Measurements from ENCODE around the gene PWP2.
"Not testable (repeated sequence)": the region's sequence is repeated elsewhere in the genome, so short reads cannot be mapped to it uniquely, and the experiment has no call there.

The PWP2 gene

GRCh38 chr21:44145616-44146015 lies 38.4 kb downstream of the PWP2 start:
- H3K4me3 ChIP-seq (ENCODE audit: low read depth, low read length); DNase-seq (ENCODE audit: low read depth); in situ Hi-C loops (cut with HindIII; ENCODE audit: low sequenced_read_pairs): not testable (repeated sequence)

- H3K4me3 ChIP-seq (ENCODE audit: low read depth, low read length); DNase-seq (ENCODE audit: low read depth); in situ Hi-C loops (cut with HindIII; ENCODE audit: low sequenced_read_pairs): not testable (repeated sequence)
Observed at GRCh38 chr21:44147108-44147507, 39.9 kb downstream of the PWP2 start.

- H3K4me3 ChIP-seq (ENCODE audit: low read depth, low read length); DNase-seq (ENCODE audit: low read depth); in situ Hi-C loops (cut with HindIII; ENCODE audit: low sequenced_read_pairs): not testable (repeated sequence)
Observed at GRCh38 chr21:44150255-44150654, 43.1 kb downstream of the PWP2 start.

GRCh38 chr21:44153214-44153888 lies 46.2 kb downstream of the PWP2 start:
- H3K4me3 ChIP-seq (ENCODE audit: low read depth, low read length); DNase-seq (ENCODE audit: low read depth); in situ Hi-C loops (cut with HindIII; ENCODE audit: low sequenced_read_pairs): not testable (repeated sequence)

- DNase-seq (ENCODE audit: low read depth); H3K4me3 ChIP-seq (ENCODE audit: low read depth, low read length); in situ Hi-C loops (cut with HindIII; ENCODE audit: low sequenced_read_pairs): not testable (repeated sequence)
Observed at GRCh38 chr21:44153889-44154228, 46.7 kb downstream of the PWP2 start.

- H3K4me3 ChIP-seq (ENCODE audit: low read depth, low read length); in situ Hi-C loops (cut with HindIII; ENCODE audit: low sequenced_read_pairs); DNase-seq (ENCODE audit: low read depth): not testable (repeated sequence)
Observed at GRCh38 chr21:44154816-44155230, 47.6 kb downstream of the PWP2 start.

- in situ Hi-C loops (cut with HindIII; ENCODE audit: low sequenced_read_pairs); H3K4me3 ChIP-seq (ENCODE audit: low read depth, low read length); DNase-seq (ENCODE audit: low read depth): not testable (repeated sequence)
Observed at GRCh38 chr21:44155231-44155993, 48.2 kb downstream of the PWP2 start.

GRCh38 chr21:44155994-44156380 lies 48.8 kb downstream of the PWP2 start:
- in situ Hi-C loops (cut with HindIII; ENCODE audit: low sequenced_read_pairs); DNase-seq (ENCODE audit: low read depth); H3K4me3 ChIP-seq (ENCODE audit: low read depth, low read length): not testable (repeated sequence)

- H3K4me3 ChIP-seq (ENCODE audit: low read depth, low read length); in situ Hi-C loops (cut with HindIII; ENCODE audit: low sequenced_read_pairs); DNase-seq (ENCODE audit: low read depth): not testable (repeated sequence)
Observed at GRCh38 chr21:44157439-44158081, 50.4 kb downstream of the PWP2 start.

GRCh38 chr21:44158082-44158468 lies 50.9 kb downstream of the PWP2 start:
- H3K4me3 ChIP-seq (ENCODE audit: low read depth, low read length); DNase-seq (ENCODE audit: low read depth); in situ Hi-C loops (cut with HindIII; ENCODE audit: low sequenced_read_pairs): not testable (repeated sequence)

GRCh38 chr21:44159349-44160297 lies 52.4 kb downstream of the PWP2 start:
- DNase-seq (ENCODE audit: low read depth); H3K4me3 ChIP-seq (ENCODE audit: low read depth, low read length); in situ Hi-C loops (cut with HindIII; ENCODE audit: low sequenced_read_pairs): not testable (repeated sequence)

GRCh38 chr21:44160298-44160672 lies 53.1 kb downstream of the PWP2 start:
- DNase-seq (ENCODE audit: low read depth); H3K4me3 ChIP-seq (ENCODE audit: low read depth, low read length); in situ Hi-C loops (cut with HindIII; ENCODE audit: low sequenced_read_pairs): not testable (repeated sequence)

GRCh38 chr21:44160821-44161220 lies 53.6 kb downstream of the PWP2 start:
- in situ Hi-C loops (cut with HindIII; ENCODE audit: low sequenced_read_pairs); H3K4me3 ChIP-seq (ENCODE audit: low read depth, low read length); DNase-seq (ENCODE audit: low read depth): not testable (repeated sequence)

- DNase-seq (ENCODE audit: low read depth); in situ Hi-C loops (cut with HindIII; ENCODE audit: low sequenced_read_pairs); H3K4me3 ChIP-seq (ENCODE audit: low read depth, low read length): not testable (repeated sequence)
Observed at GRCh38 chr21:44163167-44163653, 56.0 kb downstream of the PWP2 start.

- H3K4me3 ChIP-seq (ENCODE audit: low read depth, low read length); DNase-seq (ENCODE audit: low read depth); in situ Hi-C loops (cut with HindIII; ENCODE audit: low sequenced_read_pairs): not testable (repeated sequence)
Observed at GRCh38 chr21:44165933-44166332, 58.7 kb downstream of the PWP2 start.

GRCh38 chr21:44167527-44167926 lies 60.3 kb downstream of the PWP2 start:
- H3K4me3 ChIP-seq (ENCODE audit: low read depth, low read length); in situ Hi-C loops (cut with HindIII; ENCODE audit: low sequenced_read_pairs); DNase-seq (ENCODE audit: low read depth): not testable (repeated sequence)

- DNase-seq (ENCODE audit: low read depth); in situ Hi-C loops (cut with HindIII; ENCODE audit: low sequenced_read_pairs): not testable (repeated sequence)
Observed at GRCh38 chr21:44170326-44170725, 63.1 kb downstream of the PWP2 start.

More at GRCh38 chr21:44170326-44170725, 63.1 kb downstream of the PWP2 start:
- H3K4me3 ChIP-seq (ENCODE audit: low read depth, low read length): not testable (repeated sequence)

Measured in astrocyte of the cerebellum (primary cell).